Stimulated activated CD8-positive, alpha-beta memory T cell treated with anti-CD3 and anti-CD28 coated beads, Interleukin-15, amount 100 ng/mL, for 1 hour (primary cell): ENCODE results near the gene IL13.

ENCODE experiments used
- DNase-seq: peaks from one replicate; pipeline ENCODE4 v3.0.0-alpha.2; 2020; ENCODE audit warnings: low read depth

Gene IL13

GRCh38 chr5:132655821-132656773, 1.9 kb upstream of the IL13 start:
- no peak for DNase-seq

DNA sequence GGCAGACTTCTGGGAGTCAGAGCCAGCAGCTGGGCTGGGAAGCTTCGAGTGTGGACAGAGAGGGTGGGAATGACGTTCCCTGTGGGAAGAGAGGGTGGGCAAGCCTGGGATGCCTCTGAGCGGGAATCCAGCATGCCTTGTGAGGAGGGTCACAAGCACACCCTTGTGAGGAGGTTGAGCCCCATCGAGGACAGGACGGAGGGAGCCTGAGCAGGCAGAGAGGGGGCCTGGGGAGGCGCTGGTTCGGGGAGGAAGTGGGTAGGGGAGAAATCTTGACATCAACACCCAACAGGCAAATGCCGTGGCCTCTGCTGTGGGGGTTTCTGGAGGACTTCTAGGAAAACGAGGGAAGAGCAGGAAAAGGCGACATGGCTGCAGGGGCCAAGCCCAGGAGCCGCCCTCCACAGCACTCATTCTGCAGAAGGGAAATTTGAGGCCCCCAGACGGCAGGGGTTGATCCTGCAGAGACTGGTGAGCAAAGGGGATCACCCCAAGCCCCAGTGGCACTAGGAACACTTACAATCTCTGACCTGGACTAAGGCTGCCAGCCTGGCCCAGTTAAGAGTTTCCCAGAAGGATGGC, 1.1 kb upstream of the IL13 start:
- DNase-seq: no peak

DNA sequence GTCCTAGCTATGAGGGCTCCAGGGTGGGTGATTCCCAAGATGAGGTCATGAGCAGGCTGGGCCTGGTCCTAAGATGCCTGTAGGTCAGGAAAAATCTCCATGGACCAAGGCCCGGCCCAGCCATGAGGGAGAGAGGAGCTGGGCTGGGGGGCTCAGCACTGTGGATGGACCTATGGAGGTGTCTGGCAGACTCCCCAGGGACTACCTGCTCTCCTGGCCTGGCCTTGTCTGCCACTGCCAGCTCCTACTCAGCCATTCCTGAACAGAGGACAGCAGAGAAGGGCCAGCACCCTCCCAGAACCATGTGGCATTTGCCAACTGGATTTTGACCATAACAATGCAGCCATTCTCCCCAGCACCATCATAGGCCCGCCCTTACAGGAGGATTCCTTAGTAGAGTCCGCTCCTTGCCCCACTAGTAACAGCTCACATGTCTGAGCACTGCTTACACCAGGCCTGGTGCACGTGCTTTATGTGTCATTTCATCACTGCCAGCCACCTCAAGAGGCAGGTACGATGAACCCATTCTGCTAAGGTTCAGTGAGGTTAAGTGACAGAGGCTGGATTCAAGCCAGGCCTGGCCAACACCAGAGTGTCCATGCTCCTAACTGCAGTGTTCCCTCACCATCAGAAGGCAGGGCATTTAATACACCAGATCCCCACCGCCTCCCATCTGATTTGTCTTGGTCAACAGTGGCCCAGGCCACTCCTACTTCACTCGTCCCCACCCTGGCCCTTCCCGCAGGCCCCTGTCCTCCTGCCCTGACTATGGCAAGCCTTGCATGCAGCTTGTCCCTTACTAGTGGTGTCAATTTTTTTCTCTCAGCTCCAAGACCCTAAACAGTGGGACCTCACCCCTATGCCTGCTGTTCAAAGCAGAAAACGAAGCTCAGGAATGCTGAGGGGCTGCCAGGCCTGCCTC, 669 bp downstream of the IL13 start:
- no peak for DNase-seq

DNA sequence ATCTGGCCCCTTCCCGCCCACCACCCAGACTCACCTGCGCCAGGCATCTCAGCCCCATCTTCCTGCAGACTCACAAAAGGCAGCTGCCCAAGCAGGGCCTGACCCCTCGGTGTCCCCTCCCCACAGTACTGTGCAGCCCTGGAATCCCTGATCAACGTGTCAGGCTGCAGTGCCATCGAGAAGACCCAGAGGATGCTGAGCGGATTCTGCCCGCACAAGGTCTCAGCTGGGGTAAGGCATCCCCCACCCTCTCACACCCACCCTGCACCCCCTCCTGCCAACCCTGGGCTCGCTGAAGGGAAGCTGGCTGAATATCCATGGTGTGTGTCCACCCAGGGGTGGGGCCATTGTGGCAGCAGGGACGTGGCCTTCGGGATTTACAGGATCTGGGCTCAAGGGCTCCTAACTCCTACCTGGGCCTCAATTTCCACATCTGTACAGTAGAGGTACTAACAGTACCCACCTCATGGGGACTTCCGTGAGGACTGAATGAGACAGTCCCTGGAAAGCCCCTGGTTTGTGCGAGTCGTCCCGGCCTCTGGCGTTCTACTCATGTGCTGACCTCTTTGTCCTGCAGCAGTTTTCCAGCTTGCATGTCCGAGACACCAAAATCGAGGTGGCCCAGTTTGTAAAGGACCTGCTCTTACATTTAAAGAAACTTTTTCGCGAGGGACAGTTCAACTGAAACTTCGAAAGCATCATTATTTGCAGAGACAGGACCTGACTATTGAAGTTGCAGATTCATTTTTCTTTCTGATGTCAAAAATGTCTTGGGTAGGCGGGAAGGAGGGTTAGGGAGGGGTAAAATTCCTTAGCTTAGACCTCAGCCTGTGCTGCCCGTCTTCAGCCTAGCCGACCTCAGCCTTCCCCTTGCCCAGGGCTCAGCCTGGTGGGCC, 1.9 kb downstream of the IL13 start:
- no peak for DNase-seq

DNA sequence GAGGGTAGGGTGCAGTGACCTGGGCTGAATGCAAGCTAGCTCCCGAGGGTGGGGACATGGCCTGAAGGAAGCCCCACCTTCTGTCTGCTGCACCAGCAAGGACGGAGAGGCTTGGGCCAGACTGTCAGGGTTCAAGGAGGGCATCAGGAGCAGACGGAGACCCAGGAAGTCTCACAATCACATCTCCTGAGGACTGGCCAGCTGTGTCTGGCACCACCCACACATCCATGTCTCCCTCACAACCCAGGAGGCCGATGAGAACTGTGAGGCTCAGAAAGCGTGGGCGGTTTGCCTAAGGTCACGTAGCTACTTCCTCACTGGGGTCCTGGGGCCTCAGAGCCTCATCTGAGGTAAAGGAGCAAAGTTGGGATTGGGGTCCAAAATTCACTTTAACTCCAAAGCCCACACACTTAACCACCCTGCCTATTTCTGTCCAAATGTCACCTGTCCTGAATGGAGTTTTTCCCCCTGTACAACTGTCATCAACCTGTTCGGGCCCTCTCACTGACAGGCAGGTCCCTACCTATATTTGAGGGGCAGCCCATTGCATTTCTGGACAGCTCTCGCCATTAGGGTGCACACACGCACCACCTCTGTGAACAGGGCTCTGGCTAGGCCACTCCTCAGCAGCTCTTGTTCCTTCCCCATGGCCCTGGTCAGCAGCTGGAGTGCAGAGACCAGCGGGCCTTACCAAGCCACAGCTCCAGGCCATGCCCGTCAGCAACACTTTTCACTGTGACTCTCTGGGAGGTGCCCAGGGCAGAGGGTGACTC, 3.4 kb downstream of the IL13 start:
- no peak for DNase-seq

DNA sequence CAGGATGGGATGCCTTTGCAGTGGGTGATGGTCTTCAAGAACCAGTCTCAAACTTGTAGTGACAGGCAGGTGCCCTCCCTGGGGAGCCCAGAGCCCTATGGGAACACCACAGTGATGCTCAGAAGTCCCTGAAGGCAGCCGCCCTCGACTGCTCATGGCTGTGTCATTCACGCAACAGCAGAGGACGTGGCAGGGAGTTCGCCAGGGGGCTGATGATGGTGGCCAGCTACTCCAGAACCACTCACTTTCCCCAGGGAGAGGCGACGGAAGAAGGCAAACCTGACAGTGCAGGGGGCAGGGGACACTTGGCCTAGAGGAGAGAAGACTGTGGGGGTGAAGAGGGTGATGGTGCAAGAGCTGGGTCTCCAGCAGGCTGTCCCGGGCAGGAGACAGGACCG, 4.0 kb downstream of the IL13 start:
- DNase-seq: no peak

- DNase-seq: no peak
These were observed 5.2 kb downstream of the IL13 start for GRCh38 chr5:132662925-132663770.

- no peak for DNase-seq
These were observed 6.1 kb downstream of the IL13 start for GRCh38 chr5:132663771-132664695.

GRCh38 chr5:132664696-132665209, 6.8 kb downstream of the IL13 start:
- DNase-seq: no peak

DNA sequence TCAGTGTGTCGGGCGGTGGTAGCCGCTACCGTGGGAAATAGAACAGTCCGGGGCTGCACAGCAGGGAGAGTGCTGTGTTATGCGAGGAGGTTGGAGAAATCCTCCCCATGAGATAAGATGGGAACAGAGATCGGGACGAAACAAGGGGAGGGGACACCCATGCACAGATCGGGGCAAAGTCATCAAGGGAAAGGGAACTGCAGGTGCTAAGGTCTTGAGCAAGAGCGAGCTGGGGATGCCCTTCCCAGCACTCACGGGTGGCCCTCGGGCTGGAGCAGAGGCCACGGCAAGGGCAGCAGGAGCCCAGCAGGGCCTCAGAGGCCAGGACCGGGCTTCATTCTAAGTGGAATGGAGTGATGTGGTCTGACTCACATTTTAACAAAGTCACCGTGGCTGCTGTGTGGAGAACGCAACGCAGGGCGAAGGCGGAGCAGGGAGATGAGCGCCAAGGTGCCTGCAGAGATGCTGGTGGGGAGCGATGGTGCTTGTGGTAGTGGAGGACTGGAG, 7.7 kb downstream of the IL13 start:
- DNase-seq: no peak

- DNase-seq: no peak
These were observed 8.5 kb downstream of the IL13 start for GRCh38 chr5:132666310-132667123.

DNA sequence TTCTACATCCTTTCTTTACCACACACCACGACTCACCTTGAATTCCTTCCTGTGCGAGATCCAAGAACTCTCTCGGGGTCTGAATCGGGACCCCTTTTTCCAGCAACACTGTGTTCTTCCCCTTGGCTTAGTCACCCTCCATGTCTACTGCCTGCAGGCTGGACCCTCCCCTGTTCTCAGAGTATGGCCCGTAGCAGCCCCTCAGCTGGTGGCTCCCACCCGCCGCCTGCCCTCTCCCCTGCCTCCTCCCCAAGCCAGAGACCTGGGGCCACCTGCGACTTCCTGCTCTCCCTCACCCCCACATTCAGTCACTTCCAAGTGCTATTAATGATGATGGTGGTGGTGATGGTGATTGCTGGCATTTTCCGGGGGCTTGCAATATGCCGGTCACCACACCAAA, 9.3 kb downstream of the IL13 start:
- DNase-seq: no peak

DNA sequence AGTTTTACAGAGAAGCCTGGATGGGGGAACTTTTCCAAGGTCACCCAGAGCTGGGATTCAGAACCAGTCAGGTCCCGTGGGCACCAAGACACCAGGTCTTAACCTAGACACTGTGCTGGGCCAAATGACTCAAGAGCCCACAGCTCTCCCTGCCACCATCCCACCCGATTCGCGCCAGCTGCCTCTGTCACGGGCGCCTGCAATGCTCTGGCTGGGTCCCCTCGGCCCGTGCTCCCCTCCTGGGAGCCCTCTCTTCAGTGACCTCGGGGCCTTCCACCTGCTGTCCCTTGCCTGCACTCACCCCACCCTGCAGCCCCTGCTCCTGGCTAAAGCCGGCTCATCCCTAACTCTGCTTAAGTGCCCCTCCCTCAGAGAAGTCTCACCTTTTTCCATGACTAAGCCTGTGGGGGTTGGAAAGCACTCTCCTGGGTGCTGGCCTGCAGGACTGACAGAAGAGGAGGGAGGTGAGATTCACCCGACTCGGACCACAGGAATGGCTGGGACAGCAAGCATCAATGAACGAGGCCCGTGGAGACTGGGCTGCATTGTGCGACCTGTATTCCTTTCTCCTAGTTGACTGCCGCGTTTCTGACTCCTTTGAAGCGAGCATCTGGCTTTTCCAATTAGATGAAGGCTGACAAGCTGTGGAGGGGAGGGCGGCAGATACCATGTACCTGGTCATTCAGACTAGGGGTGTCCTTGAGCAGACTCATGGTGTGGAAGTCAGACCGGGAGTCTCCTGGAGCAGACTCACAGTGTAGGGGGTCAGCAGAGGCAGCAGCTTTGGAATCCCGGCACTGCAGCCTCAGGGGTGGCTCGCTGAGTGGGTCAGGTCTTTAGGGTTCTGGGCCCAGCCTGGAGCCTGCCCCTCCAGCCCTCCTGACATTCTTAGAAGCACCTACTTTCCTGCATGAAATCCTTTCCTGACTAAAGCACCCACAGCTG, 10.1 kb downstream of the IL13 start:
- DNase-seq: no peak

GRCh38 chr5:132668706-132669454, 10.9 kb downstream of the IL13 start:
- no peak for DNase-seq

DNA sequence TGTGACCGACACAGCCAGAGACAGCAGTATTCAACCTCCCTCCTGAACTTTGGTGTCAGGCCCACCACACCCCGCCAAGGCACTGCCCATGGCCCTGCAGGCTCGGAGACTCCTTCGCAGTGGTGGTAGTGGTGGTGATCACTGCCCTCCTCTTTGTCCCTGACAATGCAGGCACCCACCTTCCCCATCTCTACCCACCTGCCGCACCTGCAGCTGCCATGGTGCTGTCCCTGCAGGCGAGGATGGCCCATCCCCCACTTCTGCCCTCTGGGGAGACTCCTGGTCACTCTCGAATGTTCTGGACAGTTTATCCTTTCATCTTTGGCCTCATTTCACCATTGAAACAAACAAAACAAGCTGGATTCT, 11.5 kb downstream of the IL13 start:
- no peak for DNase-seq
